GM18507 (cell line): Measurements from ENCODE around the gene TMEM205.
"Not testable (repeated sequence)": the region's sequence is repeated elsewhere in the genome, so short reads cannot be mapped to it uniquely, and the experiment has no call there.

Source experiments
- DNase-seq: peaks from one replicate; pipeline ENCODE4 v3.0.0; 2011; ENCODE audit warnings: low read depth; ENCODE audit not compliant: insufficient read length; ENCODE audit errors: extremely low spot score
- FAIRE-seq: peaks from 2 replicates; lab custom pipeline; 2011; peaks lifted over from hg19 to GRCh38; lab: Jason Lieb, UNC

The TMEM205 gene

GRCh38 chr19:11346104-11346940 is at the start of gene TMEM205, which contains the start of gene CCDC159:
Gene TMEM205, minus strand, starts transcription at chr19:11346268. Its CDS starts 649 bp downstream, at chr19:11345619.
Gene CCDC159, plus strand, starts transcription at chr19:11346519. Its CDS starts 88 bp downstream, at chr19:11346607.
- DNase-seq (peak; percentile 94), FAIRE-seq (peak; percentile 99)

GRCh38 chr19:11390933-11391680 is 45.0 kb upstream of the TMEM205 start:
- DNase-seq (no peak), FAIRE-seq (no peak)

GRCh38 chr19:11390359-11390758 is 44.3 kb upstream of the TMEM205 start:
- DNase-seq (no peak), FAIRE-seq (no peak)

GRCh38 chr19:11387162-11388034 is 41.3 kb upstream of the TMEM205 start:
- DNase-seq (no peak), FAIRE-seq (no peak)

- no peak for FAIRE-seq
- DNase-seq, result no peak
Measured at GRCh38 chr19:11384778-11385129, 38.7 kb upstream of the TMEM205 start.

GRCh38 chr19:11383706-11384048 is 37.6 kb upstream of the TMEM205 start:
- FAIRE-seq (no peak), DNase-seq (no peak)

GRCh38 chr19:11382898-11383705 is 37.0 kb upstream of the TMEM205 start:
- DNase-seq (no peak), FAIRE-seq (no peak)

GRCh38 chr19:11380653-11381537 is 34.8 kb upstream of the TMEM205 start:
- FAIRE-seq (peak; percentile 95), DNase-seq (peak; percentile 97)

- DNase-seq, result no peak
- FAIRE-seq, result no peak
Measured at GRCh38 chr19:11379857-11380350, 33.8 kb upstream of the TMEM205 start.

- not testable (repeated sequence) for FAIRE-seq, DNase-seq
Measured at GRCh38 chr19:11379269-11379845, 33.3 kb upstream of the TMEM205 start.

- FAIRE-seq, result no peak
- no peak for DNase-seq
Measured at GRCh38 chr19:11378319-11379189, 32.5 kb upstream of the TMEM205 start.

- DNase-seq (no peak), FAIRE-seq (no peak)
Measured at GRCh38 chr19:11377756-11378155, 31.7 kb upstream of the TMEM205 start.

GRCh38 chr19:11377237-11377636 is 31.2 kb upstream of the TMEM205 start:
- FAIRE-seq (peak; percentile 51), DNase-seq (no peak)

GRCh38 chr19:11375143-11375948 is 29.3 kb upstream of the TMEM205 start:
- DNase-seq (no peak), FAIRE-seq (no peak)

GRCh38 chr19:11374433-11375142 is 28.5 kb upstream of the TMEM205 start, which contains the start of gene SWSAP1:
Gene SWSAP1, plus strand, starts transcription at chr19:11374666. Its CDS starts 15 bp downstream, at chr19:11374681.
- peak; percentile 99 for FAIRE-seq
- peak; percentile 92 for DNase-seq
